Hindlimb muscle (tissue), 1 donor: ENCODE data around the gene ISY1. TPM values are rescaled to one million over a fixed set of nuclear protein-coding genes. Genes with fewer than 3 reads are reported as not detected.

Experiments
- DNase-seq: peaks from one replicate; pipeline ENCODE4 v3.0.0-alpha.2; 2013
- polyA plus RNA-seq: library from polyadenylated mRNA; unstranded; fragments of 120-200 nt; gene quantifications from one replicate; pipeline ENCODE4 v1.2.1, GENCODE V29; 2013; ENCODE audit not compliant: insufficient read length

The ISY1 gene
- polyA plus RNA-seq, 1 donor: 34.1 TPM

GRCh38 chr3:129087138-129087702, 73.6 kb downstream of the ISY1 start:
- DNase-seq: peak; percentile 63

GRCh38 chr3:129085818-129086217, 75.0 kb downstream of the ISY1 start:
- DNase-seq: no peak

GRCh38 chr3:129085165-129085715, 75.6 kb downstream of the ISY1 start:
- no peak for DNase-seq

- no peak for DNase-seq
These were observed 76.4 kb downstream of the ISY1 start for GRCh38 chr3:129084501-129084900.

- no peak for DNase-seq
These were observed 78.8 kb downstream of the ISY1 start for GRCh38 chr3:129082026-129082425.

GRCh38 chr3:129081503-129081902, 79.4 kb downstream of the ISY1 start:
- no peak for DNase-seq

GRCh38 chr3:129078510-129078909, 82.4 kb downstream of the ISY1 start:
- no peak for DNase-seq

Other genes with a start within 250 kb of the ISY1 start
- gene CFAP92, start 167.0 kb downstream of the ISY1 start, polyA plus RNA-seq: 1.4 TPM
- gene EFCC1, start 159.8 kb downstream of the ISY1 start, polyA plus RNA-seq: 1.2 TPM
- 0.30 TPM for gene GP9, start 100.3 kb downstream of the ISY1 start, polyA plus RNA-seq
- gene RAB43, start 39.3 kb downstream of the ISY1 start, polyA plus RNA-seq: 2.4 TPM
- gene CNBP, start 22.8 kb upstream of the ISY1 start, polyA plus RNA-seq: 278 TPM
- gene COPG1, start 88.5 kb upstream of the ISY1 start, polyA plus RNA-seq: 103 TPM
- gene HMCES, start 117.8 kb upstream of the ISY1 start, polyA plus RNA-seq: 23.5 TPM